Activated naive CD8-positive, alpha-beta T cell treated with anti-CD3 and anti-CD28 coated beads, Interleukin-2, amount 50 U/mL, for 16 hours (primary cell): ENCODE results near the gene THAP12.
A peak's percentile ranks its signal among the peaks of the same experiment; 100 is the strongest.
"Not testable (repeated sequence)": the region's sequence is repeated elsewhere in the genome, so short reads cannot be mapped to it uniquely, and the experiment has no call there.

Experiments
- DNase-seq: peaks from one replicate; pipeline ENCODE4 v3.0.0-alpha.2; 2020; ENCODE audit warnings: low read depth, low spot score

The THAP12 gene, protein sequence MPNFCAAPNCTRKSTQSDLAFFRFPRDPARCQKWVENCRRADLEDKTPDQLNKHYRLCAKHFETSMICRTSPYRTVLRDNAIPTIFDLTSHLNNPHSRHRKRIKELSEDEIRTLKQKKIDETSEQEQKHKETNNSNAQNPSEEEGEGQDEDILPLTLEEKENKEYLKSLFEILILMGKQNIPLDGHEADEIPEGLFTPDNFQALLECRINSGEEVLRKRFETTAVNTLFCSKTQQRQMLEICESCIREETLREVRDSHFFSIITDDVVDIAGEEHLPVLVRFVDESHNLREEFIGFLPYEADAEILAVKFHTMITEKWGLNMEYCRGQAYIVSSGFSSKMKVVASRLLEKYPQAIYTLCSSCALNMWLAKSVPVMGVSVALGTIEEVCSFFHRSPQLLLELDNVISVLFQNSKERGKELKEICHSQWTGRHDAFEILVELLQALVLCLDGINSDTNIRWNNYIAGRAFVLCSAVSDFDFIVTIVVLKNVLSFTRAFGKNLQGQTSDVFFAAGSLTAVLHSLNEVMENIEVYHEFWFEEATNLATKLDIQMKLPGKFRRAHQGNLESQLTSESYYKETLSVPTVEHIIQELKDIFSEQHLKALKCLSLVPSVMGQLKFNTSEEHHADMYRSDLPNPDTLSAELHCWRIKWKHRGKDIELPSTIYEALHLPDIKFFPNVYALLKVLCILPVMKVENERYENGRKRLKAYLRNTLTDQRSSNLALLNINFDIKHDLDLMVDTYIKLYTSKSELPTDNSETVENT

DNA sequence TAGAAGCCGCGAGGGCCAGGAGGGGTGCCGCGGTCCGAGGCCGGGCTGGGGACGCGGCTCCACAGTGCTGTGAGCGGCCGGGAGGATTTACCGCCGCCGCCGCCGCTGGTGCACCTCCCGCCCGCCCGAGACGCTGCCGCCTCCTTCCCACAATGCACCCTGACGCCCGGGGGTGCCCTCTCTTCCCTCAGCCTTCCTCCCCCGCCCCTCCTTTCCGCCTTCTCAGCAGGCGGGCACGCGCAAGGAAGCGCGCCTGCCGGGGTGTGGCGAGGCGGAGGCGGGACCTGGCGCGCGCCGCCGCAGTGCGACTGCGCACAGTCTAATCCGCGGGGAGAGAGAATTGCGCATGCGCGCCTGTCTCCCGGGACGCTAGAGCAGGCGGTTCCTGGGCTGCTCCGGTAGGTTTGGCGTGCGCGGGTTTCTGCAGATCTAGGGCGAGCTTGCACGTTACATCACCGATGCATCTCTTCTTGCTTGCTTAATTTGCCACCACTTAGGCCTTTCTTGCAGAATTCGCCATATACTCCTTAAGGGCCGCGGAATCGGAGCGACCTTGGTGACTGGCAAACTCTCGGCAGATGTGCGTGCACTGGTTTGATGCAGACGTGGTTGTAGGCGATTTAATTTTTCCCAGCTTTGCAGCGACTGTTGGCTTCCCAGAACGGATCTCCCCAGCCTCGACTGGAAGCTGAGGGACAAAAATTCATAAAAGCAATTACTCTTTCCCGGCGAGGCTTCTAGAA is at the start of gene THAP12, which contains the start of gene GVQW3:
Gene THAP12, minus strand, starts transcription at position 156 of the 743 bp plus-strand sequence. CDS start 296 bp downstream, outside the sequence.
Gene GVQW3, plus strand, starts transcription at position 347 of the 743 bp plus-strand sequence. CDS start 506 bp downstream, outside the sequence.
- DNase-seq = peak; percentile 89

DNA sequence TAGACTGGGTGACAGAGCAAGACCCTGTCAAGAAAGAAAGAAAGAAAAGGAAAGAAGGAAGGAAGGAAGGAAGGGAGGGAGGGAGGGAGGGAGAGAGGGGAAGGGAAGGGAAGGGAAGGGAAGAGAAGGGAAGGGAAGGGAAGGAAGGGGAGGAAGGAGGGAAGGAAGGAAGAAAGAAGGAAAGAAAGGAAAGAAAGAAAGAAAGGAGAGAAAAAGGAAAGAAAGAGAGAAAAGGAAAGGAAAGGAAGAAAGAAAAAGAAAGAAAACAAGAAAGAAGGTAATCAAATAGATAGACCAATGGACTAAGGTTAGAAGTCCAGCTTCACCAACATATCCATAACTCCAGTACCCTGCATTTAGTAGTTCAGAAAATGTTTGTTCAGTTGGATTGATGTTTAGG is 45.7 kb upstream of the THAP12 start:
- no peak for DNase-seq

DNA sequence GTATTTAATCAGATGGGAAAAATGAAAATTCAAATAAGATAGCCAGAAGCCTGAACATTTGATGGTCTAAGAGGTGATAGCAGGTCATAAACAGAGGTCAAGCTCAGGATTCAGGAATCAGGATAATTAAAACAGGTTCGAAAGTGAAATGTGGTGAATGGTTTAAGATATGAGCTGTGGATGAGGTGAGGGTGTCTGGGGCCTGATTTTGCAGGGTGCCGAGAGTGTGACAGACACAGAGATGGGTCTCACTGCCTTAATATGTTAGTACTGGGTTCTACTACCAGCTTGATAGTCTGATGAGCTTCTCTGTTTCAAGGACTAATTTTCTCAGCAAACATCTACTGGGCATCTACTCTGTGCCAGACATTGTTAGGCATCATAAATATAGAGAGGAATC is 44.0 kb upstream of the THAP12 start:
- DNase-seq = no peak

DNA sequence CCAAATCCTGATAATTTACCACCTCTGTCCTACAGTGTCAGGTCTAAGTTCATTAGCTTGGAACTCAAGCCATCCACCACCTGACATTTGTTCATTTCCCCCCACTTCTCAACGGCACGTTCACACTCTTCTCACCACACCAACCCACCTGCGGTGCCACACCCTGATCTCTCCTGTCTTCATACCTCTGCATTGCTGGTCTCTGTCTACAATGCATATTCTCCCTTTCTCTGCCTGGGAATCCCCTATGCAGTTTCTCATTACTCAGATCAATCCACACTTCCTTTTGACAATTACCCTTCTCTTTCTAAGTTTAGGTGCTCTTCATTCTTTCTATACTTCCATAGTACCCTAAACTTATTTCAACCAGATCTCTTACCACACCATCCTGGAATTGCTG is 43.4 kb upstream of the THAP12 start:
- no peak for DNase-seq

DNA sequence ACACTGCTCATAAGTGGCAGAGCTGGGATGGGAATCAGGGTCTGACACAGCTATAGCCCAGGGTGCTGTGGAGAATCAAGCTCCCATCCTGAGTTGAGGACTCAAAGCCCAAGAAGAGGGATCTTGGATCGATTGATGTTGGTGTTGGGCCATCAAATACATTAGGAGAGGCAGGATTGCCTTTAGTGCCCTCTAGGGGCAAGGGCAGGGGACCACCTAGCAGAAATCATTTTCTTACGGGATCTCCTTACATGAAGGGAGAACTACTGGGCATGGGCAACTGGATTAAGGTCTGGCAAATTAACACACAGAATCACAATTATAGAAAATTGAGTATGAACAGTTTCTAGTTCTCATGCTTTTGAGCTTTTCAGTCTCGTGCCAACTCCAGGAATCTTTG is 39.0 kb upstream of the THAP12 start:
- DNase-seq = no peak

DNA sequence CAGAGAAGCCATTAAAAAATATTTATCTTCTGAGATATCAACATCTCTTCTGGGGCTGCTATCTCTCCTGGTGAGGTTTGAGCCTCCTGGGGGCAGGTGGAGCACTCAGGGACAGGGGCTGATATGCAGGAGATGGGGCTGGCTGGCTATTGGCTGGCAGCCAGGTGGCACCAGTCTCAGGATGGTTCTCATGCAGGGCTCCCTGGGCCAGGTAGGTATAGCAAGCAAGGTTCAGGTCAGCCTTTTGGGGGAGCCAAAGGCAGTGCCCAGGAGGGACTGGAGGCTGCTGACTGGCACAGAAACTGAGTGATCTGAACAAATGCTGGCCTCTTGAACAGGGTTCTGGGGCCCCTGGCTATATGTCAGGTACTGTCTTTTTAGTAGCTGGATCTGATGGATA is 34.1 kb upstream of the THAP12 start:
- no peak for DNase-seq

DNA sequence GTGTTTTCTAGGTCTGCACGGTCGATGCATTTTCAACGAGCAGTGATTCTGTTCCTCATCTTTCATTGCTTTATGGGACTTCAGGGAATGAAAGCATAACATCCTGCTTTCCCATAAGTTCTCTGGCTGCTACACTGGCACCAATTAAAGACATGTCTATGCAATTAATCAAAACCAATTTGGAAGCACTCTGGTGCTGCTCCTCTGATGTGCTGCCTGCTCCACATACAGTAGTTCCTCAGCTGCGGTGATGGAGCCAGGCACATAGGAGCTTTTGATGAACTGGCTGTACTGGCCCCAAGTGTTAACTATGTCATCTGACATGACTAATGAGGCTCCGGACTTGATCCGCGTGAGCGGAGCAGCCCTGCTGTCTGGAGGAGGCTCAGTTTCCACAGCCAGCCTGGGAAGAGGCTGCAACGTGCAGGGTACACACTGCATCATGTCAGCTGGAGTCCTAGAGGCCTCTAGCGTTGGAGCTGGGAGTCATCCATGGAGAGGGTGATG is 30.0 kb upstream of the THAP12 start:
- DNase-seq = no peak

DNA sequence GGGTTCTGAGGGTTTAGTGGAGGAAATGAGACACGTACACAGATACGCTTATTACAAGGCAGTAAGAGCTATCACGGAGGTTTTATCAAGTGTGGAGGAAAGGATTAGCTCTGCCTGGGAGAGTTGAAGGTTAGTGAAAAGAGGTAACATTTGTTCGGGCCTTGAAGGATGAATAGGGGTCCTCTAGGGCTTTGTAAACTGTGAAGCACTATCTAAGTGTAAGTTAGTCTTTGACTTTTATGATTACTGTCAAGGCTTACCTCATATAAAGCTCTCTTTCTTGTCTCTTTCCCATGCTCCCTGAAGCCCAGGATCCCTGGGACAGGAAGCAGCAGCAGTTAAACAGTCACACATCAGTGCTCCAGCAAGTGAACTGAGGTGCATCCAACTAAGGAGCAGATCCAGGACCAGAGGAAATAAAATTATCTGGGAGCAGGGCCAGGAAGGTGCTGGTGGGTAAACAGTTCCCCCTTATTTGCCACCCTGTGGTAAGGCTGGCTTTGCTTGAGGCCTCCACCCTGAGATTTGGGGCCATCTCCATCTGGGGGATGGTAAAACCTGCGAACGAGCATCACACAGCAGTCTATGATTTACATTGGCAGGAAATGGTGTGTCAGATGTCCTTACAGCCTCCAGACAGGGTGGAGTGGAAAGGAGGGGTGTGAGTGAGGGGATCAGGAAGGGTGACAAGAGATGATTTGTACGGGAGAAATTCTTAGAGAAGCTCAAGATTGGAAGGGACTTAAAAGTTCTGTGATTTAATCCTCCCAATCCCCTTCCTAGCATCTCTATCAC is 27.4 kb upstream of the THAP12 start:
- DNase-seq = no peak

DNA sequence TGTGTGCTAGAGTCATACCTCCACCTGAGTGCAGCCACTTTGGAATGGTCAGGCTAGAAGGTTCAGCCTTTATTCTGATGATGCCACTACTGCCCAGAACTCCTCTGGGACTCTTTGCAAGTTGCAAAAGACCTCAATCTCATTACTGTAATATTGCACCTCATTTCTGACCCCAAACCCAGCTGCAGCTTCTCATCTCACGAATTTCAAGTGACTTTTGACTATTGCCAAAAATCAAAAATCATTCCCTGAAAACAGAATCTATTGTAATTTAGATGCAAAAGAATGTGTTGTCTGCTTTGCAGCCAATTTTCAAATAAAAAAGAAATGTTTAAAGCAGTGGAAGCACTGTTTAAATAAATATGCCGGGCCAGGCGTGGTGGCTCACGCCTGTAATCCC is 25.4 kb upstream of the THAP12 start:
- no peak for DNase-seq

DNA sequence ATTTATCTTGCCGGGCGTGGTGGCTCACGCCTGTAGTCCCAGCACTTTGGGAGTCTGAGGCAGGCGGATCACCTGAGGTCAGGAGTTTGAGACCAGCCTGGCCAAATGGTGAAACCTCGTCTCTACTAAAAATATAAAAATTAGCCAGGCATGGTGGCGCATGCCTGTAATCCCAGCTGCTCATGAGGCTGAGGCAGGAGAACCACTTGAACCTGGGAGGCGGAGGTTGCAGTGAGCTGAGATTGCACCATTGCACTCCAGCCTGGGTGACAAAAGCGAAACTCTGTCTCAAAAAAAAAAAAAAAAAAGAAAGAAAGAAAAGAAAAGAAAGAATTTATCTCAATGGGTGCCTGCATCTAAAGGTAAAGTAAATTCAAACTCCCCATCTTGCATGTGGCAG is 20.6 kb upstream of the THAP12 start:
- DNase-seq = not testable (repeated sequence)

DNA sequence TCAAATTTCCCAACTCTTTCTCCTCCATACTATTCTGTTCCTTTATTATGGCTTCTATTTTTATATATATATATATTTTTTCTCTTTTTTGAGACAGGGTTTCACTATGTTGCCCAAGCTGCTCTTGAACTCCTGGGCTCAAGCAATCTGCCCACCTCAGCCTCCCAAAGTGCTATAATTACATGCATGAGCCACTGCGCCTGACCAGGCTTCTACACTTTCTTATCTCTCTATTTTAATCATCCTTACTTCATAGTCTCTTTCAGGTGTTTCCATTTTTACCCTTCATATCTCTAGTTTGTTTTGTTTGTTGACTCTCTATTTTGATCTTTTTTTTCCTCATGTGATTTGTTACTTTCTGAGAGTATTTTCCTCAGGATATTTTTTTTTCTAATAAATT is 20.0 kb upstream of the THAP12 start:
- DNase-seq = no peak

DNA sequence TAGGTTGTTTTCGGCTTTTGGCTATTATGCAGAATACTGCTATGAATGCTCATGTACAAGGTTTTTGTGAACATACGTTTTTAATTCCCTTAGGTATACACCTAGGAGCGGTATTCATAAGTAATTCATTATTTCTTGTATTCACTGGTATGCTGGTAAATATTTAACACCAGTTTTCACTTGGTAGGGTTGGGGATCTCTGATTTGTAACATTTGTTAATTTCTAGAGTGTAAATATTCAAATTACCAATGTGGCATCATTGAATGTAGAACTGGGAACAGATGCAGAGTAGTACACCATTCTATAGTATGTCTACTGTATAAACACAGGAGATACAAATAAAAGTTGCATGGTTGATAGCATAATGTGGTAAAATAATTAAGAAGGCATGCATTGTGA is 16.5 kb upstream of the THAP12 start:
- no peak for DNase-seq

DNA sequence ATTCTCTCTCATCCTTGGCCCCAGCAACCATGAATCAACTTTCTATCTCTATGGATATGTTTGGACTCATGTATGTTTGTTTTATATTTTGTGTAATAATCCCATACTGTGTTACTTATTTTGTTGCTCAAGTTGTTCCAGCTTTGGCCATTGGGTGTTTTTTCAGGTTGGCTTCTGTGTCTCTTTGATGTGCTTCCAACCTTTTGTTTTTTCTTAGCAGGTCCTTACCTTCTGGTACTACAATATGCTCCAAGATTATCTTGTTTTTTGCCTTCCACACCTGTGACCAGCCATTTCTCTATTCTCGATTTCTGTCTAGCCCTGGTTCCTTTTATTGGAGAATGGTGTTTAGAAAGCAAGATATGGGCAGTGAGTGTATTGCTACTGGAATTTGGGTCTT is 14.4 kb upstream of the THAP12 start:
- DNase-seq = no peak

DNA sequence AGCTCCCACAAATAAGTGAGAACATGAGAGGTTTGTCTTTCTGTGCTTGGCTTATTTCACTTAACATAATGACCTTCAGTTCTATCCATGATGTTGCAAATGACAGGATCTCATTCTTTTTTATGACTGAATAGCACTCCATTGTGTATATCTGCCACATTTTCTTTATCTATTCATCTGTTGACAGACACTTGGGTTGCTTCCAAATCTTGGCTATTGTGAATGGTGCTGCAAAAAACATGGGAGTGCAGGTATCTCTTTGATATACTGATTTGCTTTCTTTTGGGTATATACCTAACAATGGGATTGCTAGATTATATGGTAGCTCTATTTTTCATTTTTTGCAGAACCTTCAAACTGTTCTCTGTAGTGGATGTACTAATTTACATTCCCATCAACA is 13.5 kb upstream of the THAP12 start:
- DNase-seq = no peak

DNA sequence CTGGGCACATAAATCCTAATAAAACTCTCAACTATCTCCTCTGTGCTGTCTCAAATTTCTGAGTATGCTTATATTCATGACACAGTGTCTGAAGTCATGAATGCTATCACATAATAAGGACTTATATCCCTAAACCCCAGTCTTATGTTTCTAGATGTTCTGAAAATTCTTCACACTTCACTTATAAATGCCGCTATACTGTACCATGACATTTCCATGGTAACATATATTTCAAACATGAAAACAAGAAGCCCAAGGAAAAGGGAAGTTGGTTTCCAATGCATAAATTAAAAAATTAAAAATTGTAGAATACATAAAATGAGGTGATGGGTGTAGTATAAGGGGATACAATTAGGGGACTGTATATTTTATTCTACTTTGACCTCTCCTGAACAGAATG is 11.9 kb upstream of the THAP12 start:
- no peak for DNase-seq

DNA sequence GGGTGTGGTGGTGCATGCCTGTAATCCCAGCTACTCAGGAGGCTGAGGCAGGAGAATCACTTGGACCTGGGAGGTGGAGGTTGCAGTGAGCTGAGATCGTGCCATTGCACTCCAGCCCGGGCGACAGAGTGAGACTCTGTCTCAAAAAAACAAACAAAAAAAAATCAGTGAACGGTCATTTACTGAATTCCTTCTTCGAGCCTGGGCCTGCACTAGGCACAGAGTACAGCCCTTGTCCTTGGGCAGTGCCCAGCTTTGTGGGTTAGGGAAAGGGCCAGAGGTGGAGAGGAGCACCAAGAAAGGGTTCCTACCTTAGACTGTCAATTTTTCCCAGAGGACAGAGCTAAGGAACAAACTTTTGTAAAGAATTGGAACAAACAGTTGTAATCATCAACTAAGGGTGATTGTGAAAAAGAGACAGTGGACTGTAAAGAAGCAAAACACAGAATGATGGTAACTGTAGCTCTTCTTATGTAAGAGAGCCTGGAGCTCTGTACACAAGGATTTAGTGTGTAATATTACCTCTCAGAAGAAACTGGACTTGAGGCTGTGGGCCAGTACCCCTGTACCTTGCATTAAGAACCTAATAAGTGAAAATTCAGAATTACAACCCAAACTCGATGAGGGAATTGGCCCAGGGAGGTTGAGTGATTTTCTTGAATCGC is 11.0 kb upstream of the THAP12 start:
- DNase-seq = no peak

DNA sequence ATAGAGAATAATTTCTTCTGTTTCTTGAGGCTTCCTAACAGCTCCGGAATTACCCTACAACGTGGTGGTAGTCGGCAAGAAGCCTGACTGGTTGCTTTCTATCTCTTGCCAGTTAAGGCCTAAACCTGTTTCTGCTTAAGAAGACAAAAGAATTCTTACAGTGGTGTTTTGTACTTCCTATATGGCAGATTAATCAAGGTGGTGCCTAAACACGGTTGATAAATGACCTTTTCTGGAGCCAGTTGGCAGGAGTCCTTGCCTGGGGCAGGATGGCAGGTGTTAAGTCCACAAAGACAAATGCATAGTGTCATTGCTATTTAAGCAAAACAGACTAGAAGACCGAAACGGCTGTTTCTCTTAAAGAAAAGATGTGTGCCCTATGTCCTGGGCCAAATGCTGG is 10.1 kb upstream of the THAP12 start:
- DNase-seq = no peak

DNA sequence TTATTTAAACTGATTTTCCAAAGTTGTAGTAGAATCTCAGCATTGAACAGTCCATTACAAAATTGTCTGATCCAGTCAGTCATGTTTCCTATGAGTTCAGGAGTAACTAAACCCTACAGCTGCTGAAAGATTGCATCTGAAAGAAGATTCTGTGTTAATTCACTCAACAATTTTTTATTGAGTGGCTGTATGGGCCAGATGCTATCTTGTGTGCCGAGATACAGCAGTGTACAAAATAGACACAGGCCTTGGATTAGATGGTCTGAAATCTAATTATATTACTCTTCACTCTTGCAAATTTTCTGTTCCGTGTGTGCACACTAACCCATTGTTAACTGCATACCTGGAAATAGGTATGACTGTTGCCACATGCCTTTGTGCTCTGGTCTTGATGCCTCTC is 7.5 kb upstream of the THAP12 start:
- DNase-seq = no peak

DNA sequence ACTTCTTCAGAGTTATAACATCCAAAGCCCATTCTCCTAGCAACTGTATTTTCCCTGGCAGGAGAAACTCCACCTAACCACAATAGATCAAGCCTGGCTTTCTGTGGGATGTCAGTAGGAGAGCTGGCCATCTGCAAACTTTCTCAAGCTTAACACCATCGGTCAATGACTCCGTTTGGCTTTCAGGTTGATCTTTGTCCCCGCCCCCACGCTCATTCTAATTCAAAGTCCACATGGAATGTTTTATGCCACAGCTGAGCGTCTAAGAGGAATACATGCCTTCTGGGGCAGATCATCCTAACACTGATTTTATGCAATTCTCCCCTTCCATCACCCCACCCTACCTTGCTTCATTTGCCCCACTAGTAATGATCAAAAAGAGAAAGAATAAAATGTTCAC is 5.0 kb upstream of the THAP12 start:
- DNase-seq = no peak

DNA sequence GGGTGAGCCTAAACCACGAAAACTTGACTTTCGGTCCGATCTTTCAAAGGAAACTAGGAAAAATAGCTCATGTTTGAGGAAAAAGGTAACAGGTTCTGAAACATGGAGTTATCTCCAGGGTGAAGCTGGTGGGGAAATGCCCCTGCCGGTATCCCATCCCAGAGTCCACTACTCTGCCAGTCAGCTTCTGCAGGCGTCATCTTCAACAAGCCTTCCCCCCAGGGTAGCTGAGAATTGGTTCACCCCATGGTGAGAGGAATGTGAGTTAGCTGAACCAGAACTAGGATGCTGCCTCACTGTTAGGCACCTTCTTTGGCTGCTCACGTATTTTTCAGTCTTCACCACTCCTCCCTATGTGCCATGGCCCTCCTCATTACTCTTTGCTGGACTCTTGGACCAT is 1.3 kb upstream of the THAP12 start:
- no peak for DNase-seq
